ENCODE measurements around the gene GPHN.

- TF ChIP-seq CTCF (optimal IDR thresholded peaks at IDR 0.05 in 1 of 3, IDR thresholded peaks at IDR 0.05 in 1 of 3, conservative IDR thresholded peaks at IDR 0.05 in 1 of 3; ENCODE audit: extremely low read depth in 1 of 3, insufficient read depth in 2 of 3, low read length in 3 of 3) (no peak), EZH2 (IDR thresholded peaks at IDR 0.05; ENCODE audit: low read length) (no peak)
Measured at GRCh38 chr14:66782853-66783252, 274.9 kb downstream of the GPHN start.
